Measurements from ENCODE around the gene SLC31A1.

SLC31A1 gene

DNA sequence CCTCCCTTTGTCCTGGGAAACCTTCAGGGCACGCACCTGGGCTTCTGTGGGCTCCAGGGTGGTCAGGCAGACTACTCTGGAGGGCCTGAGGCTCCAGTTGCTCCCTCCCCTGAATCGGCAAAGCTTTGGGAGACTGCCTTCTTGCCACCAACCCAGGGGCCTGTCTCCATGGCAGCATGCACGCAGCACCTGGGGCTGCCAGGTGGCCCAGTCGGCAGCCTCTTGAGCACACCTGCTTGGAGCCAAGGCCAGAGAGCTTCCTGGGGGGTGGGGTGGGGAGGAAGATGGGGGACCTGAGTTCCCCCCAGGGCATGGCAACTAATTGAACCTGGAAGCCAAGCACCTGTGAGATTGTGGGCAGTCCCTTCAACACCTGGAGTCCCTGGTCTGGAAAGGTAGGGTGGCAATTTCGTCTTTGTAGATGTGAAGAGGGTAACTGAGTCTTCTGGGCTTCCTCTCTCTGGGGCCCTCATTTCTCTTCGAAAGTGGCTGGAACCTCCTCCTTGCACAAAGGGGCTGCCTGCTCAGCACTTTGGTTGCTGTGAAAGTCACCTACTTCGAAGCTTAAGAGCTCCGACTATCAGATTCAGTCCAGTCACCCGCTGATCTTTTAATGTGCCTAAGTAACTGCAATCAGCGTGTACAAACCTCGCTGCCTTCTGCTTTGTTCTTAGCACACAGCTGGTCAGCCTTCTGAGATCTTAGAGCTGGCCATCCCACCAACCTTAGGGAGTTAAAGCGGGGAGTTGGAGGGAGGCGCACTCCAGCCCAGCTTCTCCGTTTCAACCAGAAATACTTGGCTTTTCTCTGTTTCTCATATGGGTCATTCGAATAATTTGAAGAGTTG, 77.8 kb downstream of the SLC31A1 start:
- TF ChIP-seq, protein P1, sequence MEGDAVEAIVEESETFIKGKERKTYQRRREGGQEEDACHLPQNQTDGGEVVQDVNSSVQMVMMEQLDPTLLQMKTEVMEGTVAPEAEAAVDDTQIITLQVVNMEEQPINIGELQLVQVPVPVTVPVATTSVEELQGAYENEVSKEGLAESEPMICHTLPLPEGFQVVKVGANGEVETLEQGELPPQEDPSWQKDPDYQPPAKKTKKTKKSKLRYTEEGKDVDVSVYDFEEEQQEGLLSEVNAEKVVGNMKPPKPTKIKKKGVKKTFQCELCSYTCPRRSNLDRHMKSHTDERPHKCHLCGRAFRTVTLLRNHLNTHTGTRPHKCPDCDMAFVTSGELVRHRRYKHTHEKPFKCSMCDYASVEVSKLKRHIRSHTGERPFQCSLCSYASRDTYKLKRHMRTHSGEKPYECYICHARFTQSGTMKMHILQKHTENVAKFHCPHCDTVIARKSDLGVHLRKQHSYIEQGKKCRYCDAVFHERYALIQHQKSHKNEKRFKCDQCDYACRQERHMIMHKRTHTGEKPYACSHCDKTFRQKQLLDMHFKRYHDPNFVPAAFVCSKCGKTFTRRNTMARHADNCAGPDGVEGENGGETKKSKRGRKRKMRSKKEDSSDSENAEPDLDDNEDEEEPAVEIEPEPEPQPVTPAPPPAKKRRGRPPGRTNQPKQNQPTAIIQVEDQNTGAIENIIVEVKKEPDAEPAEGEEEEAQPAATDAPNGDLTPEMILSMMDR (IDR thresholded peaks at IDR 0.05; ENCODE audit: insufficient read depth, low read length, poor library complexity, severe bottlenecking) = no peak
- 0 out of 2 replicates have a peak, but pooled peaks cover 1% of the 10 kb centered on the region for H3K27me3 ChIP-seq (replicated peaks; ENCODE audit: control insufficient read depth, insufficient read depth, low read length)
- H3K4me3 ChIP-seq (replicated peaks; ENCODE audit: low read depth, low read length) = no peak overlapping the region
- DNase-seq (ENCODE audit: extremely low read depth, insufficient read length) = no peak
- no peaks in the 10 kb centered on the region for H3K36me3 ChIP-seq (ENCODE audit: control insufficient read depth, insufficient read depth, low read length)

DNA sequence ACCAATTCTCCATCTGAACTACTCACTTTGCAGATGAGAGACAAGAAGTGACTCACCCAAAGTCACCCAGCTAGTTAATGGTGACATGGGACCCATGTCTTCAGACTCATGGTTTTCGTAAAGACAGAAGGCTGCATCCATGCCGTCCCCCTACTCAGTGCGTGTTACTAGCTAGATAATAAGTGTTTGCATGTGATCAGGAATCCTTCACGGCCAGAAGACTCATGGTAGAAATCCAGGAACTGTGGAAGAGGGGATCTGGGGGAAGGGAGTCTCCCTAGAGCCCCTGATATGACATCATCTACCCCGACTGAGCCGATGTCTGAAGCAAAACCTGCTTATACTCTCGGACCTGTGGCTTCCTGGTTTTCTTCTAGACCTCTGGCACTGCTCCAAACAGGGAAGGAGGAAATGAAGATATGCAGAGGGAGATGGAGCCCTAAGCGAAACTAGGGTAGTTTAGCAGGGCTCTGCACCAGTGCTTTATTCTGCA, 78.5 kb downstream of the SLC31A1 start:
- TF ChIP-seq, protein P1 (IDR thresholded peaks at IDR 0.05; ENCODE audit: insufficient read depth, low read length, poor library complexity, severe bottlenecking) = no peak
- H3K27me3 ChIP-seq (replicated peaks; ENCODE audit: control insufficient read depth, insufficient read depth, low read length) = 0 out of 2 replicates have a peak, but pooled peaks cover 1% of the 10 kb centered on the region
- DNase-seq (ENCODE audit: extremely low read depth, insufficient read length) = no peak
- no peaks in the 10 kb centered on the region for H3K36me3 ChIP-seq (ENCODE audit: control insufficient read depth, insufficient read depth, low read length)
- H3K4me3 ChIP-seq (replicated peaks; ENCODE audit: low read depth, low read length) = no peak overlapping the region

DNA sequence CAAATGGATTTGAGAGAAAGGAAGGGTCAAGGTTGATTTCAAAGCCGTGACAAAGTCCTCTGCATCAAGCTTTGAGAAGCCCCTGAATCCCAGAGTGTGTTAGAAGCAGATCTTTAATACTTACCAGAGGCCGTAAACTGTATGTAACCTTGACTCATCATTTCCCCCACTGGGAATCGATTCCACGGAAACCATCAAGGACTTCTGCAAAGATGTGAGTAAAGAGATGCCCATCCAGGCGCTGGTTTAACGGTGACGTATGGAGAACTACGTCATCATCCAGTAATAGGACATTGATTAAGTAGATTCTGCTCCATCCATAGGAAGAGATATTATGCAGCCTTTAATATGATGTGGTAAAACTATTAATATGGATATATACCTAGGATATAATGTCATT, 80.2 kb downstream of the SLC31A1 start:
- no peak for DNase-seq (ENCODE audit: extremely low read depth, insufficient read length)
- TF ChIP-seq, protein P1 (IDR thresholded peaks at IDR 0.05; ENCODE audit: insufficient read depth, low read length, poor library complexity, severe bottlenecking) = no peak
- Histone ChIP-seq H3K27me3 (replicated peaks; ENCODE audit: control insufficient read depth, insufficient read depth, low read length) (0 out of 2 replicates have a peak, but pooled peaks cover 1% of the 10 kb centered on the region), H3K36me3 (ENCODE audit: control insufficient read depth, insufficient read depth, low read length) (no peaks in the 10 kb centered on the region), H3K4me3 (replicated peaks; ENCODE audit: low read depth, low read length) (no peak overlapping the region)

DNA sequence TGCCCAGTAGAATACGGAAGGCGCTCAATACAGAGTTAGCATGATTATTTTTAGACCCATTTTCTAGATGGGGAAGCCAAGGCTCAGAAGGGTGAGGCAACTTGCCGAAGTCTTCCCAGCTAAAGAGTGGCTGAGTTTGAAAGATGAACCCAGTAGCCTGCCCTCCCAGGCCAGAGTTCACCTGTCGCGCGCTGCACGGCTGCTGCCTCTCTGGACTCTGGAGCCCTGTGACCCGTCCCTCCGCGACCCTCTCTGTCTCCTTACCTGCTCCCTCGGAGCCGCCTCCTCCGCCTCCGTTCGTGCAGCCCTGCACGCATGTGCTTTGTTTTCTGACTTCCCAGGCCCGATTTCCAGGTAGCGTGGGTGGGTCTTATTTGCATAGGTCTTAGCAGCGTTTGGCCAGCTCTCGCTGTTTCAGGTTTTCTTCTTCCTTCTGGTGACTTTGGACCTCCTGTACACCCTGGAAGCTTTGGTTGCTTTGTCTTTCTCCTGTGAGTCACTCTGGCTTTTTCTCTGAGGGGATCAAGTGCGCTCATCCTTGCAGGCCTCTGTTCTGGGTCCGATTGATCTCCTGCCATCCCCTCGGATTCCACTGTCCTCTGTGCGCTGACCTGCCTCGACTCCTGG, 81.6 kb downstream of the SLC31A1 start, which contains the start of gene RNF183:
RNF183 (minus strand) TSS at position 585 of the 627 bp plus-strand sequence. CDS start 5,192 bp downstream, outside the sequence.
- Histone ChIP-seq H3K36me3 (ENCODE audit: control insufficient read depth, insufficient read depth, low read length) (no peaks in the 10 kb centered on the region), H3K27me3 (replicated peaks; ENCODE audit: control insufficient read depth, insufficient read depth, low read length) (0 out of 2 replicates have a peak, but pooled peaks cover 1% of the 10 kb centered on the region), H3K4me3 (replicated peaks; ENCODE audit: low read depth, low read length) (no peak within 1 kb of the TSS)
- TF ChIP-seq, protein P1 (IDR thresholded peaks at IDR 0.05; ENCODE audit: insufficient read depth, low read length, poor library complexity, severe bottlenecking) = no peak
- DNase-seq (ENCODE audit: extremely low read depth, insufficient read length) = no peak

DNA sequence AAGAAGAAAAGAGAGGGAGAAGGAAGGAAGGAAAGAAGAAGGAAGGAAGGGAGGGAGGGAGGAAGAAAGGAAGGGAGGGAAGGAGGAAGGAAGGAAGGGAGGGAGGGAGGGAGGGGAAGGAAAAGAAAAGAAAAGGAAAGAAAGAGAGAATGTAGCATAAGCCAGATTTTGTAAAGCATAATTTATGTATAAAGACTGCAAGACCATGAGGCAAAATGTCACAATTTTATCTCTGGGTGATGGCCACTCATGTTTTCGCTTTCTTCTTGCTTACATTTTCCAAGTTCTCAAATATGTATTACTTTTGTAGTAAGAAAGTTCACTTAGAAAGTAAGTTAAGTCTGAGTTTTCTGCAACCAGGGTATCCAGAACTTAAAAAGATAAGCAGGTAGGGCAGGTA, 85.2 kb downstream of the SLC31A1 start:
- Histone ChIP-seq H3K4me3 (replicated peaks; ENCODE audit: low read depth, low read length) (no peak overlapping the region), H3K27me3 (replicated peaks; ENCODE audit: control insufficient read depth, insufficient read depth, low read length) (no peaks in the 10 kb centered on the region), H3K36me3 (ENCODE audit: control insufficient read depth, insufficient read depth, low read length) (no peaks in the 10 kb centered on the region)
- TF ChIP-seq, protein P1 (IDR thresholded peaks at IDR 0.05; ENCODE audit: insufficient read depth, low read length, poor library complexity, severe bottlenecking) = no peak
- no peak for DNase-seq (ENCODE audit: extremely low read depth, insufficient read length)

Data from GM06990 (cell line).